NCI-H146 treated with DMSO at 0.1 percent for 48 hours (cell line): Measurements from ENCODE around the gene RTL10.

Experiments used
- DNase-seq: peaks from one replicate; lab custom pipeline; 2025; ENCODE audit not compliant: unreplicated experiment; lab: John Stamatoyannopoulos, UW

RTL10 gene

DNA sequence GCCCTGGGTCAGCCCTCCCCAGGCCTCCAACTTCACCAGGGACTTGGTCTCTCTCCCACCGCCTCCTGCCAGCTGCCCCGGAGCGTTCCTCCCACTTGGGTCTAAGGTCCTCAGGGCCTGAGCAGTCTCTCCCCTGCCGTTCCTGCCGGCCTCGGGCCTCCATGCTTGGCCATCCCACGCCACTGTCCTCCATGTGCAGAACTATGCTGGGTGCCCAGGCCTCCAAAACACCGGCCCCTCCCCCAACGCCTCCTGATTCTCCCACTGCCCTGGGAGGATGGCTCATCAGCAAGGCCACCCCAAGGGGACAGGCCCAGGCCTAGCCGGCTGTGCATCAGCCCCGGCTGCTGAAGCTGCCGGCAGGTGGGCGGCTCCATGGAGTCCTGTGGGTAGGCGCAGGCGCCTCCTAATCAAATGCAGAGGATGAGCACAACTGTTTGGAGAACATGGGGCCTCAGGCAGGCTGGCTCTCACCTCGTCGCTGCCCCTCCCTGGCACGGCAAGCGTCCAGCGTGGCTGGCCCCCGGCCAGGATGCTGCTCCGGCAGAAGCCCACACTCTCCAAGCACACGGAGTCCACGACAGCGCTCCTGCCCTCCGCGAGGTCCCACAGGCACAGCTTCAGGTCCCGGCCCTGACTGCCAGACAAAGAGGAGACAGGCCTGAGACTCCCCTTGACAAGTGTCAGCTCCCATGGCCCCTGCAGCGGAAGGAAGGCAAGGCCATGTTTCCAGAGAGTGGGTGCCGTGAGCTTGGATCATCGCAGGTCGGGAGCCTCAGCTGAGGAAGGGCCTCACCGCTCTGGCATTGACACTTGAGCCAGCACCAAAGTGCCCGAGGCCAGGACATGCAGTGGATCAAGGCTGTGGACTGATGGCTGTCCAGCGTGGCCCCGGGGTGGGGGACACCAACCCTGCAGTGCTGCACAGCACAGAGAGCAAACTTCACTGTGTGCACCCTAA is 42.6 kb downstream of the RTL10 start:
- no peak for DNase-seq

DNA sequence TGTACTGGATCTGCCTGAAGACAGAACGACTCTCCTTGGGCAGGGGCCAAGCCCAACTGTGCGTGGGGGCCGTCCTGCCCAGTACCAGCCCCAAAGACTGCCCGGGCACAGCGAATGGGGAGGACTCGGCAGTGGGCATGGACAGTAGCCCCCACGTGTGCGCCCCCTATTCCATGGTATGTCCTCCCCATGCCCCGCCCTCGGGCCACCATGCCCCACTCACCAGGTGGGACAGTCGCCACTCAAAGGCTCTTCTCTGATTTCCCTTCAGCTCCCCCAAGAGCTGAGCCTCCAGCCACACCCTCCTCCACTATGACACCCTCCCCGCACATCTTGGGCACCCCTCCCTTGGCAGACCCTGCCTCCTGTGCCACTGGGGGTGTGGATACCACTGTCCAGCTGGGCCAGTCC is 43.5 kb downstream of the RTL10 start:
- DNase-seq = no peak

- no peak for DNase-seq
Observed at GRCh38 chr22:19810381-19811201, 44.1 kb downstream of the RTL10 start.

- DNase-seq = no peak
Observed at GRCh38 chr22:19809741-19810140, 44.9 kb downstream of the RTL10 start.

DNA sequence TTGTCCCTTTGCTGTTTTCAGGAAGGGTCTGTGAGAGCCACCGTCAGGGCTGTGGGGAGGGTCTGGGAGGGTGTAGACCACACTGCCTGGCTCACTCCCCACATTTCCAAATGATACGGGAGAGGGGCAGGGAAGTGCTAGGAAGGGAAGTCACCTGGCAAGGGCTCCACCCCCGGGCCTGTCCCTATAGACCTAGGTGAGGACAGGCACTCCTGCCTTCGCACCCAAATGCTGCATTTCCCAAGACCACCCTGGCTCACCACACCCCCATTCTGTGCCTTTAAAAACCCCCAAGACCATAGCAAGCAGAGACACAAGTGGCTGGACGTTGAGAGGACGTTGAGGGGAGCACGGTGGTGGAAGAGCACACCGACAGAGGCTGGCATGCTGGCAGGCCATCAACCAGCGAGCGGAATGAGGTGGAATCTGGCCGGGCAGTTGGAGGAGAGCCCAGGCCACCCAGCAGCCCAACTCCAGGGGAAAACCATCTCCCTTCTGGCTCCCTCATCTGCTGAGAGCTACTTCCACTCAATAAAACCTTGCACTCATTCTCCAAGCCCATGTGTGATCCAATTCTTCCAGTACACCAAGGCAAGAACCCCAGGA is 45.7 kb downstream of the RTL10 start:
- no peak for DNase-seq

- DNase-seq = no peak
Observed at GRCh38 chr22:19807914-19808872, 46.5 kb downstream of the RTL10 start.

GRCh38 chr22:19807161-19807913 is 47.3 kb downstream of the RTL10 start:
- no peak for DNase-seq

GRCh38 chr22:19806213-19807160 is 48.2 kb downstream of the RTL10 start:
- DNase-seq = no peak

GRCh38 chr22:19805821-19806212 is 48.9 kb downstream of the RTL10 start:
- DNase-seq = no peak
